Iris pigment epithelial cell (primary cell): ENCODE data around the gene UBQLN3.

Experiments
- DNase-seq: peaks from one replicate; pipeline ENCODE4 v3.0.0-alpha.2; 2011; ENCODE audit warnings: low read depth

The UBQLN3 gene

DNA sequence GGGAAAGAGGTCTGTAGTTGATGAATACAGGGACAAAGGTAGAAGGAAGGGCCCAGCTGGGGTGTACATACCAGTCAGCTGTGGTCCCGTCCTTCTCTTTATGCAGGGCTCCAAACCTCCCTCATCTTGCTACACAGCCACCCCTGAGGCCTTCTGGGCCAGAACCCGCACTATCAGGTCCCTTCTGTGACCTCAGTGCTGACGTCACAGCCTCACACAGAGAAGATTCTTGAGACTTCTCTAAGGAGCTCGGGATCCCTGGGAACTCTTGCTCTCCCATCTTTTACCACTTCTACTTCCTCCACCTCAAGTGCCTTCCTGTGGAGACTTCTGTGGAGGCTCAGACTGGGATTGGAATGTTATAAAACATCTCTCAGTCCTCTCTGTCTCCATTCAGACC lies at the start of gene UBQLN3:
Gene UBQLN3, minus strand, starts transcription at position 155 of the 400 bp plus-strand sequence. CDS start 399 bp downstream, outside the sequence.
- DNase-seq: no peak

DNA sequence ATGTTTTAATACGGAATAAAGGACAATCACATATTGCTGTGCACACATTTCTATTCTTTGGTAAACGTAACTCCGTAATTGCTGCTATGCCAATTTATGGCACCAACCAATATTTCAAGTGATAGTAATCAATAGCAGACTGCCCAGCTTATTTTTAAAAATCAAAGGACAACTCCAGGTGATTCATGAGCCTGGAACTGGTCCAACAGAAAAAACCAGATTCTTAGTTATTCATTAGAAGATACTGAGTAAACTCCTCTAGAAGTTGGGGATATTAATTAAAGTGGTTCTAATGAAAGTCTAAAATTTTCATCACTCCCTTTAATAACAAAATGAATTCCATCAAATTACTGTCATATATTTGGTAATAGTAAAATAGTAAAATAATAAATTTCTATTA lies 48.0 kb upstream of the UBQLN3 start:
- DNase-seq: no peak

DNA sequence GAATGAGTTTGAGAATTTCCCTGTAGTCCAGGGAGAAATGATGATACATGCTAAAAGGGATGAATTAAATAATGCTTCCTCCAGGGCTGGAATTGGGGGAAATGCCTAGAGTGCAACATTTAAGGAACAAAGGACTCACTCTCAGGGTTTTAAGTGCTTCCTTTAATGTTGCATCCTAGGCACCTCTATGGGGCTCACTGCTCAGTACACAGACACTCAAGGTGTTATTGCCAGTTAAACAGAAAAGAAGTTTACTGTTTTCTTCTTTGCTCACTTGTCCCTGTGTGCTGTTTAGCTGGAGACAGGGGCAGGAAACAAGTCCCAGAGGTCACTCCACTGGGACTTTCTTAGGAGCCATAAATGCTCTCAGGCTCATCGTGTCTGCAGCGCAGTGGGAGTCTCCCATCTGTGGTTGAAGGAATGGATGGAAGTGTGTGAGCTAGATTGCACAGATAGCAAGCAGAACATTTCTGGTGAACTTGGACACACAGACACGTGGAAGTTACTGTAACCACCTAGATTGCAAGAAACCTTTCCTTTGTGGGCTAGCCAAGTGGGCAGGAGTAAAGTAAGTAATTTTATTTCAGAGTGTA lies 46.9 kb upstream of the UBQLN3 start:
- DNase-seq: no peak

DNA sequence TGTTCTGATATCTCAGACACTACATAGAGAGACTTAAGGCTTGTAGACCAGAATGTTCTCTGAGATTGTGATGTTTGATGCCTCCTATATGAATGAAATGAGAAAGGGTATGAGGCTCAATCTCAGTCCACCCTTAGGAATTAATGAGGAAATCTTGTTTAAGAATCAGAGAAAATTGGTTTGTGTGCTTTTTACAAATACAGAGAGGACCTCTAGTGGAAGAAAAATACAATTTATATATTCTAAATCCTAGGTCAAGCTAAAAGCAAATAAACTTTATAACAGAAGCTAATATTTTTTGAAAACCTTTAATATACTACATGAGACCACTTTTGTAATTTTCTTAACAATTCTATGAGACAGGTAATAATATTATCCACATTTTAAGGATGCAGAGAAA lies 43.6 kb upstream of the UBQLN3 start:
- DNase-seq: no peak

DNA sequence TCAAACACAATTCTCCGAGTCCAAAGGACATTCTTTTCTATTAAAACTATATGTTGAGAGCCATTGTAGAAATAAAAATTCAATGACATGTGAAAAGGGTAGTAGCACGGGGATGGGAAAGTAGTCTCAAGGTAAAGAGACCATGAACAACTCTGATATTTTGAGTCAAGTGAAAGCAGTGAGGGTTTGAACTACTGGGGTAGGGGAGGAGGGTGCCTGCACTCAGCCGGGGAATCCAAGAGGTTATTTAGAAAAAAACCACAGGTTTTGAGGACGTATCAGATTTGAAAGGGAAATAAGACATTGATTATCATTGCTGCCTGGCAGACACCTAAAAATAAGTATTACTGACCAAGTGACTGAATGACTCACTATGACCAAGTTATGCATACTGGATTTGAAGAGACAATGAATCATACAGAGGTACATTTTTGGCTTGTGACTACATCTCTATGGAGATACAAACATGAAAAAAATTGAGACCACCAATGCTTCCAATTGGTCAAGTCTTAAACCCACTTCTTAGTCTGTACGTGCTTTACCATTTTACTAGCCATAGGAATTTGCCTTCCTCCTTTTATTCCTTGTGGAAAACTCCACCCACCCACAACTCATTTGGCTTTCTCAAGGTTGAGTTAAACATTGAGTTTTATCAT lies 40.8 kb upstream of the UBQLN3 start:
- peak; percentile 83 for DNase-seq

DNA sequence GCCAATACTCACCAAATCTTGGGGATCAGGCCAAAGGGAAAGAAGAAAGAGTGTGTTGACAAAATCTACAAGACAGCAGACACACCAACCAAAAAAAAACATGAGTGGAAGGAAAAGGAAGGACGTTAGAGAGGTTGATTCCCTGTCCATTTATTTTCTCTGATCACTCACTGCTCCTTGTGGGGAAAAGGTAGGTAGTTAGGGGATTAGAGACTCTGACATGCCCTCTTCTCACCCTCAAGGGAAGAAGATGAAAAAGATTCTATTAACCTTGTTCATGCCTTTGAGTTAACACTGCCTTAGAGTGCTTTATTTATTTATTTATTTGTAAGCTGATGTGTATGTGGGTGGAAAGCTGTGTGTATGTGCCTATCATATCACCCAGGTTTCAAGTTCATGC lies 38.7 kb upstream of the UBQLN3 start, which contains the start of gene OR52H1:
Gene OR52H1, minus strand, starts transcription at position 101 of the 400 bp plus-strand sequence. CDS start 3,035 bp downstream, outside the sequence.
- DNase-seq: no peak

DNA sequence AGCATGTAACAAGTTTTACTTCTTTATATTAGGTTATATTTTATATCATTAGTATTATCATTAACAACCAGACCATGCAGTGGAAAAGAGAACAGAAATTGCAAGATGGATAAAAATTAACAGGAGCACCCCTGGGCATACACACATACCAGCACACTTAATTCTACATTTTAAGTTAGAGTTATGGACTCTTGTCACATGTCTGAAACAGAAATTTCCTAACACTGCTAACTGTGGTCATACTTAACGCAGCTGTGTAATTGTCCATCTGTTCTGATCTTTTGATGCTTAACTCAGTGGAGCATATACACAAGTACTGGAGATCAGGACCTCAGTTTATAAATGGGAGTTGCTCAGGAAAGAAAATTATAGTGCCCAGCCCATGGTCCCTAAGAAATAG lies 38.2 kb upstream of the UBQLN3 start:
- DNase-seq: no peak

DNA sequence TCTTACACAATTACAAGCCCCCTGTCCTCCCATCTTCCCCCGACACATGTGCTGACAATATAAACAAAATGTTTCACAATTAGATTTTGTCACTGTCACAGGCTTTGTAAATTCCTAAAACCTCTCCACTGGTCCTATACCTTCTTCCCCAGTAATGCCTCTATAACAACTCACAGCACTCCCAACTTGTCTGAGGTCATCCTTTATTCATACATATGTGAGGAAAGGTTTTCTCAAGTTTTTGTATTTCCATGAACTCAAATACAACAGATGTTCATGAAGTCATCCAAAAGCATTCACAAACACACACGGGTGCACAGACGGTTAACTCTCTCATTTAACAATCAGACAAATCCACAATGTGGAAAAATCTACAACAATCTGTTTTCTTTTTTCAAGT lies 36.7 kb upstream of the UBQLN3 start:
- peak; percentile 8 for DNase-seq

DNA sequence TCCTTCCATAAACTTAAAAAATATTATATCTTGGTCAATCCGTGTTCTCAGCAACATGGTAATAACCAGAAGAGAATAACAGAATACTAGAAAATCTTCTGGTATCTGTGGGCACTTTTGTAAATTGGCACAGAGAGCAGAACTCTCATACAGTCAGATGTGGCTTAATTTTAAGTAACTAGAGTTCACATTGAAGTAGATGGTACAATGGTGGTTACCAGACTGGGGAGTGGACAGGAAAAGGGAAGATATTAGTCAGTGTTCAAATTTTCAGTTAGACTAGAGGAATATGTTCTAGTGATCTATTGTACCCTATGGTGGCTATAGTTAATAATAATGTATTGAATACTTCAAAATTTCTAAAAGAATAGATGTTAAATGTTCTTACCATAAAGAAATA lies 31.7 kb upstream of the UBQLN3 start:
- DNase-seq: no peak

DNA sequence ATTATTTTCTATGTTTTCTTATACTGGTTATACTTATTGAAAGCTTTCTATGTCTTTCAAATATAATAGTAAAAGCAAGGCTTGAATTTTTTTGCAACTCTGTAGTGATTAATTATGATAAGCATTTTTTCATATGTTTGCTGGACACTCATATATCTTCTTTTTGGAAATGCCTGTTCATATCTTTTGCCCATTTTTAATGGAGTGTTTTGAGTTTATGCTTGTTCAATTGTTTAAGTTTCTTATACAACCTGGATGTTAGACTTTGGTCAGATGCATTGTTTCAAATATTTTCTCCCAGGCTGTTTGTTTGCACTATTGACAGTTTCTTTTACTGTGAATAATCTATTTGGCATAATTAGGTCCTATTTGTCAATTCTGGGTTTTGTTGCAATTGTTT lies 26.7 kb upstream of the UBQLN3 start:
- DNase-seq: no peak

DNA sequence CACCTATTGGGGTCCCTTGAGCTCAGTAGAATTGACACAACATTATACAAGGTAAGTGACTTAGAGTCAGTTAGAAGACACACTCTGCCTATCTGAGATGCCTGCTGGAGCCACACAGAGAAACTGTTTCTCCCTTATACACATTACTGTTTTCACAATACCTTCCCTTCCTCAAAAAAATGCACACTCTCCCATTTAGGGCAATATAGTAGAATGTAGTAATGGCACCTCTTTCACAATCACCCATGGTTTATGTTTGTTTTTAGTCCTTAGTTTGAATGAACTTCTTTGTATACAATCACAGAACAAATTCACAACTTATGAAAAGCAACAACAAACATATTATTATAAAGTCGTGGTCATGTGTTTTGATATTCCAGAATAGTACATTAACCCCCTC lies 24.3 kb upstream of the UBQLN3 start:
- no peak for DNase-seq

DNA sequence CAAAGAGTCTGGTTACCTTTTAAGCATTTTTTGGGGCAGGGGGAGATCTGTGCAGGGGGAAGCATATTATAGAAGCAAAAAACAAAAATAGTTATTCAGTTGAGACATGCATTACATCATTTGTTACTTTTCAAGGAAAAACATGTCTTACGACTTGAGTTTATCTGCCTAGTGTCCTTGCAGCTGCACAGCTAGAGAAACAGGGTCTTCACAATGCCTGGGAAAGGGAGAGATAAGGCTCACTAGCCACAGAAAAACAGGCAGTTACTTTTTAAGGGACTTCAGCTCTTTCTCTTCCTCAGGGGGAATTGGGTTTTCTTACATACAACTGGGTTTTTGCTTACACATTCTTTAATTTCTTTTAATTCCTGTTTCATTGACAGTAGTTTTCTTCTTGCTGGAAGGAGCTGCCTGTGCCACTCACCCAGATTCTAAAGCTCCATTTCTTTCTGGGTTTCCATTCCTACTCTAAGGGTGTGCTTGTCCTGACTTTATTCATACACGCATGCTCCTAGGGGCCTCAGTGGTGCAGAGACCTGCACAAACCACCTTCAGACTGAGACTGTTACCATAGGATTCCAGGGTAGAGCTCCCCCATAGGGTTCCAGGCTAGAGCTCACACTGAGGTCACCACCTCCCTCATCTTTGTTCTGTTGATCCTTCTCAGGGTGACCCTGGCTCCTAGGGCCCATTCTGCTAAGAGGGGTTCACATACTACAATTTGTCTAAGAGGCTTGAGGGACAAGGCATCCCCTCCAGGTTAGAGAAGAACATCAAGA lies 21.5 kb upstream of the UBQLN3 start:
- DNase-seq: no peak

DNA sequence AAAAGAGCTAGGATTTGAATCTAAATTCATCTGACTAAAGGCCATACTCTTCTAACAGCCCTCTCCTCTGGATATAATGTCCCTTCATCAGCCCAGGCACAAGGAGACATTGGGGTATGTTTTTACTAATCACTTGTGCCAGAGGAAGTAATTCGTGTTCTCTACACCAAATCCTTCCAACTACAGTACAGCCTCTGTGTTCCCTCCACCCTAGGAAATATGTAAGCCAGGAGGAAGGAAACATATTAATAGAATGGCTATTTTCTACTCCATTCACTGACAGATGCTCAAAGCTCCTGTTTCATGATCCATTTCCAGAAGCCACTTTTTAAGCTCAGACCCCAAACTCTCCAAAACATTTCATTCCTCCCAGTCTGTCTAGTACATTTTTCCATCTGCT lies 18.7 kb upstream of the UBQLN3 start:
- no peak for DNase-seq

DNA sequence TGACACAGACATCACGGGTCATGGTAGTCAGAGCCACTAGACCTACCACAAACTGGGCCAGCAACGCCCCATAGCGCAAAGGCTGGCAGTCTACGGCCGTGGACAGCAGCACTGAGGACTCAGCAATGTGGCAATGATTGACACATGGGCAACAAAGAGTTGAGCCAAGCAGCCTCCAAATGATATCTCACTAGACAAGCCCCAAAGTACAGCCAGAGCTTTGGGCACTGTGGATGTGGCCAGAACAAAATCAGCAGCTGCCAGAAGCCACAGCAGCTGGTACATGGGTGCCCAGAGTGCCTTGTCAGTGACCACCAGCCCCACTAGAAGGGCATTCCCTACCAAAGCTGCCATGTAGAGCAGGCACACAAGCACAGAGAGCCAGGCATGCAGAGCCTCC lies 18.0 kb upstream of the UBQLN3 start:
- no peak for DNase-seq

DNA sequence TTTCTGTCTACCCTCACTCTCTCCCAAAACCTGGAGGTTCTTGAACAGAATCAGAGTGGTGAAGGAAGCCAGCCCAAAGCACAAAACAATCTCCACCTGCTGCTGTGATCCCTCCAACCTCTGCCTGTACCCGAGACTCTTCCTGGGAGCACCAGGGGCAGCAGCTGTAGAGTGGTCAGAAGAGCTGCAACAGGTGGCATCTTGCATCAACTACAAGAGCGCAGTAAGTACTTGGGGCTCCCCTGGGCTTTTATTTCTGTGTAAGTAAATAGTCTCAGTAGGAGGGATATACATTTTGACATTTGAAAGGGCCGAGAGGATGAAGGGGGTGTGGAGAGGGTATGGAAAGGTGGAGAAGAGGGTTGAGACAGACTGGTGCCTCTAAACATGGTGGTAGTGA lies 15.0 kb upstream of the UBQLN3 start:
- DNase-seq: no peak

DNA sequence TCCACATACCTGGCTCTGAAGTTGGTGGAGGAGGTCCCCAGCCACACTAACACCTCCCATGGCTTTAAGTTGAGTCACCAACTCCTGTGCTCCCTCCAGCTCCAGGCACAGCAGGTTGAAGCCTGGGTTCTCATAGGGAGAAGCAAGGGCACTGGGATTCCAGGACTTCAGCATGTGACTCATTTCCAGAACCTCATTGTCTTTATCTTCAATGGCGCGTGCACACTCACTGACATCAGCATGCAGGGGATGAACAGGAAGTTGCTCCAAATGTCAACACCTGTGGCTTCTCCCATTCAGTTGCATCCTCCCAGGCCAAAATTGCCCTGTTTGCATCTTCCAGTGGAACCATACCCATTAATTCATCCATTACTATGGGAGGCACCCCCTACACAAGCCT lies 12.6 kb upstream of the UBQLN3 start:
- DNase-seq: no peak

DNA sequence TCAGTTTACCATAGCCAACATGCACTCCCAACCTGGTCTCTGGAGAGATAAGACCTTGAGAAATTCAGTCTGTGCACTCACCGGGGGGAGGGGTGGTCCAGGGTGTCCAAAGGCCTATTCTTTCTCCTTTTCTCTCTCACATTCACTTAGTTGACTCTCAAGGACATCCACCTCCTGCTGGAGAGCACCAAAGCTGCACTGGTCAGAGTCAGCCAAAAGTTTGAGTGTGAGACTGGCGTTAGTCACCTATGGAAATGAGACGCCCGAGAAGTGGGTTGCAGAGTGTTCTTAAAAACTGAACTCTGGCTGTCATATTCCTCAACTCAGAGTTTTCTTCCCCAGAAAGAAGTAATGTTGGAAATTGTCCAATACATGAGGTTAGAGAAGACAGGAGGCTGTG lies 11.8 kb upstream of the UBQLN3 start:
- no peak for DNase-seq

DNA sequence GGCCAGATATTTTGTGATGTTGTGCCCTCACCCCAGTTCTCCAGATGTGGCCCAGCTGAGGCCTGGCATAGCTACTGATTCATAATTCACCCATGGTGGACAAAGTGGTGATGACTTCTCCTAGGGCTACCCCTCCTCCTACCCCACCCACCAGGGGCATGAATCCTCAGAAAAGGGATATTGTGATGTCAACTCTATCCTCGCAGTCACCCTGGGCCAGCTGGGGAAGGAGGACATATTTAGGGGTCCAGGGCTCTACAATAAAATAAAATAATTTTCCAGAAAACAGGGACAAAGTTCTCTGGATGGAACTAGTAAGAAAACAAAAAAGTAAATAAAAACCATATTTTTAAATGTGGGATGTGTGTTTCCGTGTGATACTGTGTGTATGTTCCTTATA lies 6.8 kb upstream of the UBQLN3 start, which contains the start of gene UBQLNL:
Gene UBQLNL, minus strand, starts transcription at position 101 of the 400 bp plus-strand sequence. CDS start 258 bp downstream, outside the sequence.
- no peak for DNase-seq

DNA sequence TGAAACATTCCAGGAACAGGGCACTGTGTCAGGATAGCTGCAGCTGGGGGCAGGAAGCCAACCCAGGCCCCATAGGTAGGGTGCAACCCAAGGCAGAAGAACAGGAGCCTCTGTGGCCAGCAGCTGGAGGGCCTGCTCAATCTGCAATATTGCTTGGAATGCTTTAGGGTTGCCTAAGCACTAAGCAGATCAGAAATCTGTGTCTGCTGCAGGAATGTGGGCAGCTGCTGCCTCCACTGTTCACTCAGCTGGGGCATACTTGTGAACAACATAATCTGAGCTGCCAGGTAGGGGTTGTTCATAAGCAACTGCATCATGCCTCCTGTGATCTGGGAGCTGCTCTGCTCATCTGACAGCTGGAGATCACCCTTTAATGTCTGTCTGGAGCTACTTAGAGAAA lies 5.1 kb upstream of the UBQLN3 start:
- no peak for DNase-seq

DNA sequence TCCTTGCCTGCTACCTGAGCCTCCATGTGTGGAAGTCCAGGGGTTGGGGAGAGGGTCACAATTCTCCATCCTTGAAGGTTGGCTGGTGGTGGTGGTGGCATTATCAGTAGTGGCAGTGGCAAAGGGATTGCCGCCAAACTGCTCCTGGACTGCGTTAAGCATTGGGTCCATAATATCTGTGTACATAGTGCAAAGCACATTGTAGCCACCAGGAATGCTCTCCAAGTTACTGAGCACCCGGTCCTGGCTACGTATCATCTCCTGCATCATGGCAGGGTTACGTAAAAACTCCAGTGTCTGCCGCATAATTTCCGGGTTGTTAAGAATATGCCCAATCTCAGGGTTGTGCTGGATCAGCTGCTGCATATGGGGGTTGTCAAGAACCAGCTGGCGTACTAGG lies 1.2 kb downstream of the UBQLN3 start:
- DNase-seq: no peak

DNA sequence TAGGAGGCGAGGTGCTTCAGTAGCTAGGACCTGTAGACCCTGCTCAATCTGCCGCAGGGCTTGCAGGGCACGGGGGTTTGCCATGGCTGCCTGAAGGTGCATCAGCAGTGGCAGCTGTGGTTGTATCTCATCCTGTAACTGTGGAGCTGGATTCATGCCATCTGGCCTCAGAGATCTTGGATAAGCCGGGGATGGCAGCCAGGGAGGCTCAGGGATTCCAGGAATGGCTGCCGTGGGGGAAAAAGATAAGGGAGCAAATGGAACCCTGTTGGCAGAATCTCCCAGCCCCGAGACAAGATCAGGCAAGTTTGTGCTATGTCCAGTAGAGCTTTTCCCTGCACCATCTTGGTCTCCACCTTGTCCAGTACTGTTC lies 1.8 kb downstream of the UBQLN3 start:
- no peak for DNase-seq

DNA sequence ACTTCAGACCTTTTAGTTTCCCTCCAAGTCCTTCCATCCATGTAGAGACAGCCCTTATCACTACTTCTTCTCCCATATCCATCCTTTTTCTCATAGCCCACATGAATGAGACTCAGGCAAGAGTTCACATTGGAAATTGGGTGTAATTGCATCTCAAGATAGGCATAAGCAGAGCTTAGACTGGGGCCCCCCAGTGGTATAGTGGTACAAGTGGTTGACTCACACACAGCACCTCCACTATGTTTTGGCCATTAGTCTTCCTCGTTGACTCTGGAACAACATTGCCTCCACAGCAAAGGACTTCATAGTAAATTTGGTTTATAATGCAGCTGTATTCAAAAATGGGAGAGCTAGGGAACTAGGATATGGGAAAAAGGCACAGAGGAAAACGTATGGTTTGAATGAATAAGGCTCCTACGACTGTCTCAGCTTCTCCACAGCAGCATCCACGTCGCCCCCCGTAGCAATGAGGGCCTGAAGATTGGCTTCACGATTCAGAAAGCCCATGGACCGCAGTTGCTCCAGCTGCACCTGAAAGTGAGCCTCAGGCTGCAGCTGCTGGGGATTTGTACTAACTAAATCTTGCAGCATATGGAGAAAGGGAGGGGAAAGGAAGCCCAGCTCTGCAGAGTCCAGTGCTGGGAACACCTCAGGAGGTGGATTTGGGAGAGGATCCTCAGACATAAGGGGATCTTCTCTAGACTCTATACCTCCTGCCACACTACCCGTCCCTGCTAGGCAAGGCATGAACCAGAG lies 2.4 kb downstream of the UBQLN3 start:
- DNase-seq: no peak
